GM19025 (cell line): ENCODE results near the gene LRG1.

ENCODE experiments used
- ATAC-seq: cut with Tn5 transposase; IDR thresholded peaks from one replicate; pipeline ENCODE4 v1.9.1; 2021; ENCODE audit warnings: mild to moderate bottlenecking, low read depth, moderate library complexity; ENCODE audit not compliant: unreplicated experiment

LRG1 gene

GRCh38 chr19:4498694-4499093 lies 41.1 kb downstream of the LRG1 start:
- ATAC-seq: no peak

- no peak for ATAC-seq
These were observed 42.0 kb downstream of the LRG1 start for GRCh38 chr19:4497770-4498389.

- no peak for ATAC-seq
These were observed 43.5 kb downstream of the LRG1 start for GRCh38 chr19:4496304-4496703.

GRCh38 chr19:4495471-4495870 lies 44.4 kb downstream of the LRG1 start:
- no peak for ATAC-seq

GRCh38 chr19:4494691-4495064 lies 45.2 kb downstream of the LRG1 start:
- ATAC-seq: no peak

- ATAC-seq: no peak
These were observed 45.7 kb downstream of the LRG1 start for GRCh38 chr19:4493929-4494690.

GRCh38 chr19:4493104-4493928 lies 46.5 kb downstream of the LRG1 start:
- no peak for ATAC-seq

- no peak for ATAC-seq
These were observed 47.3 kb downstream of the LRG1 start for GRCh38 chr19:4492337-4493103.

- ATAC-seq: no peak
These were observed 48.4 kb downstream of the LRG1 start for GRCh38 chr19:4491446-4491845.

- ATAC-seq: no peak
These were observed 51.3 kb downstream of the LRG1 start for GRCh38 chr19:4488496-4488895.

- ATAC-seq: no peak
These were observed 52.3 kb downstream of the LRG1 start for GRCh38 chr19:4487572-4487971.
